ENCODE measurements around the gene TTF1. TPM values are rescaled to one million over a fixed set of nuclear protein-coding genes. Genes with fewer than 3 reads are reported as not detected.

The TTF1 gene
- total and polyA plus RNA-seq, 2 of the 13 experiments (the other 11 are each of a cell fraction or from before 2014, with no cell fraction given) = 3.4 to 9.8 TPM

GRCh38 chr9:132441404-132441803, 34.8 kb upstream of the TTF1 start:
- 6% methylated on average over 8 of the region's 10 CpGs for WGBS (ENCODE audit: low lambda C conversion rate)
- in situ Hi-C loops (cut with HindIII; ENCODE audit: extremely low pct_ligation_motif_present, low pct_unique_long_range_greater_than_20kb) = no loop called here
- DNase-seq (ENCODE audit: low spot score) = no peak
- Histone ChIP-seq H3K9me3 (ENCODE audit: low read length) (no peaks in the 10 kb centered on the region), H3K4me3 (replicated peaks in 1 of 3; ENCODE audit: insufficient read depth in 1 of 3, low read depth in 2 of 3, low read length in 3 of 3) (no peak overlapping the region), H3K4me2 (ENCODE audit: low read depth, low read length) (no peak overlapping the region), H3K9ac (ENCODE audit: insufficient read depth, low read depth, low read length) (no peak overlapping the region), H3K79me2 (ENCODE audit: insufficient read depth, low read length) (no peaks in the 10 kb centered on the region), H3K27ac (ENCODE audit: extremely low read length, insufficient read depth, low read length) (no peak overlapping the region), H3K36me3 (replicated peaks in 1 of 2; ENCODE audit: control insufficient read depth in 1 of 2, insufficient read depth in 2 of 2, low read length in 2 of 2) (no peaks in the 10 kb centered on the region), H2AFZ (ENCODE audit: low read length) (no peak overlapping the region), H3K4me1 (ENCODE audit: insufficient read depth, low read length) (peaks cover 7% of the 10 kb centered on the region), H4K20me1 (ENCODE audit: insufficient read depth, low read length) (no peaks in the 10 kb centered on the region), H3K27me3 (ENCODE audit: control insufficient read depth in 1 of 2, insufficient read depth in 2 of 2, low read length in 2 of 2) (peaks cover 2 to 49% of the 10 kb centered on the region in 2 experiments; a peak in 4 of 5 replicates)
- ATAC-seq = no peak
- ChIA-PET CTCF (ENCODE audit: low intra/inter-chr PET ratio, low total read pairs) (no interaction called here), POLR2A (no interaction called here)
- TF ChIP-seq ZNF17 (CRISPR knock-in tag; IDR thresholded peaks at IDR 0.05) (no peak), ZNF264 (CRISPR knock-in tag; IDR thresholded peaks at IDR 0.05) (no peak)
- no TSS peak for BruUV-seq (replicated peaks)
- no peak for FAIRE-seq
- intact Hi-C loops (cut with micrococcal nuclease; ENCODE audit: unreplicated experiment) = no loop called here

GRCh38 chr9:132440735-132441134, 34.1 kb upstream of the TTF1 start:
- no peak overlapping the region for H3K4me3 ChIP-seq (replicated peaks in 1 of 3; ENCODE audit: insufficient read depth in 1 of 3, low read depth in 2 of 3, low read length in 3 of 3)
- H3K9me3 ChIP-seq (ENCODE audit: low read length) = no peaks in the 10 kb centered on the region
- no peak overlapping the region for H2AFZ ChIP-seq (ENCODE audit: low read length)
- no peak overlapping the region for H3K4me2 ChIP-seq (ENCODE audit: low read depth, low read length)
- WGBS (ENCODE audit: low lambda C conversion rate) = 20% methylated on average over 4 of the region's 6 CpGs
- no peaks in the 10 kb centered on the region for H3K36me3 ChIP-seq (replicated peaks in 1 of 2; ENCODE audit: control insufficient read depth in 1 of 2, insufficient read depth in 2 of 2, low read length in 2 of 2)
- peaks cover 7% of the 10 kb centered on the region for H3K4me1 ChIP-seq (ENCODE audit: insufficient read depth, low read length)
- POLR2A ChIA-PET = no interaction called here
- no peaks in the 10 kb centered on the region for H3K79me2 ChIP-seq (ENCODE audit: insufficient read depth, low read length)
- no peak overlapping the region for H3K9ac ChIP-seq (ENCODE audit: insufficient read depth, low read depth, low read length)
- intact Hi-C loops (cut with micrococcal nuclease; ENCODE audit: unreplicated experiment) = no loop called here
- no peak for FAIRE-seq
- no peak for ATAC-seq
- peaks cover 3 to 55% of the 10 kb centered on the region in 2 experiments; a peak in 4 of 5 replicates for H3K27me3 ChIP-seq (ENCODE audit: control insufficient read depth in 1 of 2, insufficient read depth in 2 of 2, low read length in 2 of 2)
- DNase-seq (ENCODE audit: low spot score) = no peak
- in situ Hi-C loops (cut with HindIII; ENCODE audit: extremely low pct_ligation_motif_present, low pct_unique_long_range_greater_than_20kb) = no loop called here
- BruUV-seq (replicated peaks) = no TSS peak
- no peaks in the 10 kb centered on the region for H4K20me1 ChIP-seq (ENCODE audit: insufficient read depth, low read length)
- no peak overlapping the region for H3K27ac ChIP-seq (ENCODE audit: extremely low read length, insufficient read depth, low read length)
- CTCF ChIA-PET (ENCODE audit: low intra/inter-chr PET ratio, low total read pairs) = no interaction called here
- TF ChIP-seq ZNF850 (CRISPR knock-in tag; conservative IDR thresholded peaks at IDR 0.05) (no peak), ZNF660 (CRISPR knock-in tag; IDR thresholded peaks at IDR 0.05; ENCODE audit: borderline replicate concordance, low read depth) (no peak), ZNF546 (CRISPR knock-in tag; conservative IDR thresholded peaks at IDR 0.05) (no peak), REL (CRISPR knock-in tag; conservative IDR thresholded peaks at IDR 0.05) (no peak), ZNF101 (CRISPR knock-in tag; IDR thresholded peaks at IDR 0.05; ENCODE audit: borderline replicate concordance, low read depth) (no peak), ZNF792 (CRISPR knock-in tag; IDR thresholded peaks at IDR 0.05) (no peak), CSRNP2 (CRISPR knock-in tag; conservative IDR thresholded peaks at IDR 0.05; ENCODE audit: low read depth) (no peak), SYNCRIP (IDR thresholded peaks at IDR 0.05; ENCODE audit: insufficient read depth, low read depth, low read length) (no peak), KDM6A (CRISPR knock-in tag; IDR thresholded peaks at IDR 0.05; ENCODE audit: low read depth) (no peak), ZNF232 (CRISPR knock-in tag; IDR thresholded peaks at IDR 0.05; ENCODE audit: borderline replicate concordance) (no peak), HOXA5 (CRISPR knock-in tag; IDR thresholded peaks at IDR 0.05) (no peak), ZNF816 (CRISPR knock-in tag; IDR thresholded peaks at IDR 0.05; ENCODE audit: borderline replicate concordance) (no peak), SNAI1 (CRISPR knock-in tag; IDR thresholded peaks at IDR 0.05; ENCODE audit: borderline replicate concordance) (no peak), CEBPZ (IDR thresholded peaks at IDR 0.05; ENCODE audit: low read length) (no peak)

Data from HepG2 (cell line).